ENCODE data around the gene KRTAP9-3.

- TF ChIP-seq, protein P1, sequence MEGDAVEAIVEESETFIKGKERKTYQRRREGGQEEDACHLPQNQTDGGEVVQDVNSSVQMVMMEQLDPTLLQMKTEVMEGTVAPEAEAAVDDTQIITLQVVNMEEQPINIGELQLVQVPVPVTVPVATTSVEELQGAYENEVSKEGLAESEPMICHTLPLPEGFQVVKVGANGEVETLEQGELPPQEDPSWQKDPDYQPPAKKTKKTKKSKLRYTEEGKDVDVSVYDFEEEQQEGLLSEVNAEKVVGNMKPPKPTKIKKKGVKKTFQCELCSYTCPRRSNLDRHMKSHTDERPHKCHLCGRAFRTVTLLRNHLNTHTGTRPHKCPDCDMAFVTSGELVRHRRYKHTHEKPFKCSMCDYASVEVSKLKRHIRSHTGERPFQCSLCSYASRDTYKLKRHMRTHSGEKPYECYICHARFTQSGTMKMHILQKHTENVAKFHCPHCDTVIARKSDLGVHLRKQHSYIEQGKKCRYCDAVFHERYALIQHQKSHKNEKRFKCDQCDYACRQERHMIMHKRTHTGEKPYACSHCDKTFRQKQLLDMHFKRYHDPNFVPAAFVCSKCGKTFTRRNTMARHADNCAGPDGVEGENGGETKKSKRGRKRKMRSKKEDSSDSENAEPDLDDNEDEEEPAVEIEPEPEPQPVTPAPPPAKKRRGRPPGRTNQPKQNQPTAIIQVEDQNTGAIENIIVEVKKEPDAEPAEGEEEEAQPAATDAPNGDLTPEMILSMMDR (IDR thresholded peaks at IDR 0.05) = no peak
- TF ChIP-seq EP300 (IDR thresholded peaks at IDR 0.05) (no peak), POLR2A (IDR thresholded peaks at IDR 0.05) (no peak), POLR2AphosphoS5 (IDR thresholded peaks at IDR 0.05) (no peak)
Observed at GRCh38 chr17:41186872-41187271, 45.4 kb upstream of the KRTAP9-3 start.

All from sigmoid colon (tissue), 4 donors.